Measurements from ENCODE around the gene CCNE1. TPM values are rescaled to one million over a fixed set of nuclear protein-coding genes. Genes with fewer than 3 reads are reported as not detected.

The CCNE1 gene
- total RNA-seq, 1 experiment from 2014 or later = 36.0 TPM

- TF ChIP-seq, protein P1, sequence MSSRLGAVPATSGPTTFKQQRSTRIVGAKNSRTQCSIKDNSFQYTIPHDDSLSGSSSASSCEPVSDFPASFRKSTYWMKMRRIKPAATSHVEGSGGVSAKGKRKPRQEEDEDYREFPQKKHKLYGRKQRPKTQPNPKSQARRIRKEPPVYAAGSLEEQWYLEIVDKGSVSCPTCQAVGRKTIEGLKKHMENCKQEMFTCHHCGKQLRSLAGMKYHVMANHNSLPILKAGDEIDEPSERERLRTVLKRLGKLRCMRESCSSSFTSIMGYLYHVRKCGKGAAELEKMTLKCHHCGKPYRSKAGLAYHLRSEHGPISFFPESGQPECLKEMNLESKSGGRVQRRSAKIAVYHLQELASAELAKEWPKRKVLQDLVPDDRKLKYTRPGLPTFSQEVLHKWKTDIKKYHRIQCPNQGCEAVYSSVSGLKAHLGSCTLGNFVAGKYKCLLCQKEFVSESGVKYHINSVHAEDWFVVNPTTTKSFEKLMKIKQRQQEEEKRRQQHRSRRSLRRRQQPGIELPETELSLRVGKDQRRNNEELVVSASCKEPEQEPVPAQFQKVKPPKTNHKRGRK (CRISPR knock-in tag; IDR thresholded peaks at IDR 0.05; ENCODE audit: borderline replicate concordance) = no peak
- TF ChIP-seq CTCF (IDR thresholded peaks at IDR 0.05) = no peak
Observed at GRCh38 chr19:29809795-29810503, 1.8 kb upstream of the CCNE1 start (continued).

- H3K27ac Mint-ChIP-seq = peak overlapping the region; percentile 79
- no peak for ATAC-seq
- DNase-seq (ENCODE audit: low spot score) = no peak
- peaks cover 9% of the 10 kb centered on the region; the same call in 1 of the 2 replicates for H3K36me3 Mint-ChIP-seq
- CTCF ChIA-PET = no interaction called here
- no peak for TF ChIP-seq ZNF317 (CRISPR knock-in tag; IDR thresholded peaks at IDR 0.05; ENCODE audit: borderline replicate concordance, low read depth)
- no peak for TF ChIP-seq NFYB (CRISPR knock-in tag; conservative IDR thresholded peaks at IDR 0.05; ENCODE audit: low read depth)
- no peak for TF ChIP-seq CBFB (CRISPR knock-in tag; IDR thresholded peaks at IDR 0.05; ENCODE audit: low read depth)
- TF ChIP-seq ZNF232 (CRISPR knock-in tag; IDR thresholded peaks at IDR 0.05) = no peak
- no peak for TF ChIP-seq ZNF121 (CRISPR knock-in tag; IDR thresholded peaks at IDR 0.05)
- TF ChIP-seq MXD4 (CRISPR knock-in tag; IDR thresholded peaks at IDR 0.05; ENCODE audit: borderline replicate concordance) = no peak
- TF ChIP-seq TP53 (CRISPR knock-in tag; IDR thresholded peaks at IDR 0.05) = no peak
- peaks cover 5% of the 10 kb centered on the region; the same call in 1 of the 2 replicates for H3K27me3 Mint-ChIP-seq (ENCODE audit: low read depth)
- no peaks in the 10 kb centered on the region for H3K9me3 Mint-ChIP-seq
- POLR2A ChIA-PET = interaction anchor here (0.6 kb wide), 1 partner anchor 46 kb away, joined by 3 read pairs; no protein-coding TSS in a partner anchor
- H3K4me3 Mint-ChIP-seq = peak overlapping the region; percentile 74
- peaks cover 10% of the 10 kb centered on the region for H3K4me1 Mint-ChIP-seq
Observed at GRCh38 chr19:29810504-29810871, 1.3 kb upstream of the CCNE1 start.

GRCh38 chr19:29812080-29812880 lies 489 bp downstream of the CCNE1 start:
- no peak for ATAC-seq
- H3K9me3 Mint-ChIP-seq = no peaks in the 10 kb centered on the region

DNA sequence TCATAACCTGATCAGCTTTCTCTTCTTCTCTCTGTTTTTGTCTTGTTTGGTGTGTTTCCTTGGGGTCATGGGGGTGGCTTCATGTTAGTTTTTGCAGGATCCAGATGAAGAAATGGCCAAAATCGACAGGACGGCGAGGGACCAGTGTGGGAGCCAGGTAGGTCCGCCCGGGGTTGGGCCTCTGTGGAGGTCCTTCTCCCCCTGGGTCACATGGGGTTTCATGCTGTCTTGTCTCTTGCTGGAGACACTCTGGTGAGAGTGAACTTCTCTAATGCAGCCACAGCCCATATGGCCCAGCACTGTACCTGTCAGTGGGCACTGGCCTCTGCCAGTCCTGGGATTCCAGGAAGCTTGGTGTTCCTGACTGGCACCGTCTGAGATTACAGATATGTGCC lies 1.1 kb downstream of the CCNE1 start:
- Mint-ChIP-seq H3K4me3 (peak overlapping the region; percentile 84), H3K4me1 (peaks cover 10% of the 10 kb centered on the region), H3K9me3 (no peaks in the 10 kb centered on the region), H3K27ac (no peak overlapping the region), H3K27me3 (ENCODE audit: low read depth) (peaks cover 5% of the 10 kb centered on the region; the same call in 1 of the 2 replicates), H3K36me3 (peaks cover 17% of the 10 kb centered on the region)
- ChIA-PET CTCF (interaction anchor here (1.2 to 1.3 kb wide), 2 partner anchors 32 to 53 kb away, joined by 3 to 4 read pairs; no protein-coding TSS in a partner anchor), POLR2A (no interaction called here)
- DNase-seq (ENCODE audit: low spot score) (no peak), ATAC-seq (no peak)
- no peak for TF ChIP-seq ZNF532 (CRISPR knock-in tag; IDR thresholded peaks at IDR 0.05; ENCODE audit: borderline replicate concordance)
- no peak for TF ChIP-seq SMAD4 (CRISPR knock-in tag; IDR thresholded peaks at IDR 0.05)
- TF ChIP-seq, protein P2, sequence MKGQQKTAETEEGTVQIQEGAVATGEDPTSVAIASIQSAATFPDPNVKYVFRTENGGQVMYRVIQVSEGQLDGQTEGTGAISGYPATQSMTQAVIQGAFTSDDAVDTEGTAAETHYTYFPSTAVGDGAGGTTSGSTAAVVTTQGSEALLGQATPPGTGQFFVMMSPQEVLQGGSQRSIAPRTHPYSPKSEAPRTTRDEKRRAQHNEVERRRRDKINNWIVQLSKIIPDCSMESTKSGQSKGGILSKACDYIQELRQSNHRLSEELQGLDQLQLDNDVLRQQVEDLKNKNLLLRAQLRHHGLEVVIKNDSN (CRISPR knock-in tag; IDR thresholded peaks at IDR 0.05) = no peak
- TF ChIP-seq ZNF263 (CRISPR knock-in tag; IDR thresholded peaks at IDR 0.05; ENCODE audit: low read depth) = no peak

More at GRCh38 chr19:29812080-29812880, 489 bp downstream of the CCNE1 start:
- peaks cover 5% of the 10 kb centered on the region; the same call in 1 of the 2 replicates for H3K27me3 Mint-ChIP-seq (ENCODE audit: low read depth)
- no peak overlapping the region for H3K27ac Mint-ChIP-seq
- TF ChIP-seq ESRRA (CRISPR knock-in tag; IDR thresholded peaks at IDR 0.05; ENCODE audit: borderline replicate concordance) = no peak
- TF ChIP-seq GABPB1 (CRISPR knock-in tag; IDR thresholded peaks at IDR 0.05) = no peak
- TF ChIP-seq FOXP1 (CRISPR knock-in tag; IDR thresholded peaks at IDR 0.05; ENCODE audit: borderline replicate concordance) = no peak
- TF ChIP-seq, protein P3, sequence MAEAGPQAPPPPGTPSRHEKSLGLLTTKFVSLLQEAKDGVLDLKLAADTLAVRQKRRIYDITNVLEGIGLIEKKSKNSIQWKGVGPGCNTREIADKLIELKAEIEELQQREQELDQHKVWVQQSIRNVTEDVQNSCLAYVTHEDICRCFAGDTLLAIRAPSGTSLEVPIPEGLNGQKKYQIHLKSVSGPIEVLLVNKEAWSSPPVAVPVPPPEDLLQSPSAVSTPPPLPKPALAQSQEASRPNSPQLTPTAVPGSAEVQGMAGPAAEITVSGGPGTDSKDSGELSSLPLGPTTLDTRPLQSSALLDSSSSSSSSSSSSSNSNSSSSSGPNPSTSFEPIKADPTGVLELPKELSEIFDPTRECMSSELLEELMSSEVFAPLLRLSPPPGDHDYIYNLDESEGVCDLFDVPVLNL (CRISPR knock-in tag; IDR thresholded peaks at IDR 0.05; ENCODE audit: borderline replicate concordance, low read depth) = no peak
- POLR2A ChIA-PET = no interaction called here
- H3K4me3 Mint-ChIP-seq = peak overlapping the region; percentile 84
- peaks cover 14% of the 10 kb centered on the region for H3K36me3 Mint-ChIP-seq
- peak; percentile 30 for DNase-seq (ENCODE audit: low spot score)
- H3K4me1 Mint-ChIP-seq = peaks cover 10% of the 10 kb centered on the region
- CTCF ChIA-PET = interaction anchor here (1.2 kb wide), 1 partner anchor 52 kb away, joined by 4 read pairs; no protein-coding TSS in a partner anchor
